Brain microvascular endothelial cell (primary cell): Measurements from ENCODE around the gene ACSM6.

Experiments
- DNase-seq: peaks from one replicate; pipeline ENCODE4 v3.0.0-alpha.2; 2020
- H3K27ac ChIP-seq: fragments of 250-450 bp; sonication (Bioruptor Pico); 2 replicates; pipeline ENCODE4 v1.5.1; 2020; ENCODE audit warnings: mild to moderate bottlenecking, moderate library complexity
- H3K27me3 ChIP-seq: fragments of 250-450 bp; sonication (Bioruptor Pico); replicated peaks from 2 replicates; pipeline ENCODE4 v1.5.1; 2020; ENCODE audit warnings: mild to moderate bottlenecking
- H3K36me3 ChIP-seq: fragments of 250-450 bp; sonication (Bioruptor Pico); replicated peaks from 2 replicates; pipeline ENCODE4 v1.5.1; 2020; ENCODE audit warnings: mild to moderate bottlenecking
- H3K4me3 ChIP-seq: 2 replicates; pipeline ENCODE4 v1.5.1; 2011; ENCODE audit warnings: low read depth, mild to moderate bottlenecking, control low read depth, low read length, moderate library complexity
- in situ Hi-C: cut with HindIII; loops from 2 replicates; pipeline ENCODE4 v1.10.0; 2017; ENCODE audit warnings: low sequenced_read_pairs, low pct_ligation_motif_present
- TF ChIP-seq, protein P1 (sequence below): IDR thresholded peaks from 2 replicates; pipeline ENCODE4 v1.5.1; 2011; ENCODE audit warnings: low read depth, mild to moderate bottlenecking, moderate library complexity, low read length, control low read depth, inconsistent platforms; ENCODE audit errors: missing control alignments

Gene ACSM6

GRCh38 chr10:95263864-95264226 is 69.8 kb downstream of the ACSM6 start:
- in situ Hi-C loops = no loop called here
- H3K36me3 ChIP-seq = peaks cover 14% of the 10 kb centered on the region
- H3K27me3 ChIP-seq = no peaks in the 10 kb centered on the region
- no peak overlapping the region for H3K27ac ChIP-seq
- no peak for DNase-seq
- H3K4me3 ChIP-seq = no peak overlapping the region
- TF ChIP-seq, protein P1, sequence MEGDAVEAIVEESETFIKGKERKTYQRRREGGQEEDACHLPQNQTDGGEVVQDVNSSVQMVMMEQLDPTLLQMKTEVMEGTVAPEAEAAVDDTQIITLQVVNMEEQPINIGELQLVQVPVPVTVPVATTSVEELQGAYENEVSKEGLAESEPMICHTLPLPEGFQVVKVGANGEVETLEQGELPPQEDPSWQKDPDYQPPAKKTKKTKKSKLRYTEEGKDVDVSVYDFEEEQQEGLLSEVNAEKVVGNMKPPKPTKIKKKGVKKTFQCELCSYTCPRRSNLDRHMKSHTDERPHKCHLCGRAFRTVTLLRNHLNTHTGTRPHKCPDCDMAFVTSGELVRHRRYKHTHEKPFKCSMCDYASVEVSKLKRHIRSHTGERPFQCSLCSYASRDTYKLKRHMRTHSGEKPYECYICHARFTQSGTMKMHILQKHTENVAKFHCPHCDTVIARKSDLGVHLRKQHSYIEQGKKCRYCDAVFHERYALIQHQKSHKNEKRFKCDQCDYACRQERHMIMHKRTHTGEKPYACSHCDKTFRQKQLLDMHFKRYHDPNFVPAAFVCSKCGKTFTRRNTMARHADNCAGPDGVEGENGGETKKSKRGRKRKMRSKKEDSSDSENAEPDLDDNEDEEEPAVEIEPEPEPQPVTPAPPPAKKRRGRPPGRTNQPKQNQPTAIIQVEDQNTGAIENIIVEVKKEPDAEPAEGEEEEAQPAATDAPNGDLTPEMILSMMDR = no peak

- Histone ChIP-seq H3K4me3 (no peak overlapping the region), H3K27ac (no peak overlapping the region), H3K36me3 (peaks cover 14% of the 10 kb centered on the region), H3K27me3 (no peaks in the 10 kb centered on the region)
- TF ChIP-seq, protein P1 = no peak
- DNase-seq = no peak
- in situ Hi-C loops = no loop called here
These were observed 70.4 kb downstream of the ACSM6 start for GRCh38 chr10:95264227-95265051.

DNA sequence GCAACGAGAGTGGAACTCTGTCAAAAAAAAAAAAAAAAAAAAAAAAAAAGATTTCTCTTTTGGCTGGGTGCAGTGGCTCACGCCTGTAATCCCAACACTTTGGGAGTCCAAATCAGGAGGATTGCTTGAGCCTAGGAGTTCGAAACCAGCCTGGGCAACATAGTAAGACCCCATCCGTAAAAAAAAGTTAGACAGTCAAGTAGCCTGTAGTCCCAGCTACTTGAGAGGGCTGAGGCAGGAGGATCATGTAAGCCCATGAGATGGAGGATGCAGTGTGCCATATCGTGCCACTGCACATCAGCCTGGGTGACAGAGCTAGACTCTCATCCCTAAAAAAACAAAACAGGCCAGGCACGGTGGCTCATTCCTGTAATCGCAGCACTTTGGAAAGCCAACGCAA is 71.5 kb downstream of the ACSM6 start:
- Histone ChIP-seq H3K27ac (no peak overlapping the region), H3K36me3 (peaks cover 14% of the 10 kb centered on the region), H3K4me3 (no peak overlapping the region), H3K27me3 (no peaks in the 10 kb centered on the region)
- TF ChIP-seq, protein P1 = no peak
- no peak for DNase-seq
- in situ Hi-C loops = no loop called here

- Histone ChIP-seq H3K36me3 (peaks cover 14% of the 10 kb centered on the region), H3K4me3 (no peak overlapping the region), H3K27me3 (no peaks in the 10 kb centered on the region), H3K27ac (peak overlapping the region; percentile 85)
- in situ Hi-C loops = no loop called here
- DNase-seq = peak; percentile 83
- TF ChIP-seq, protein P1 = no peak
These were observed 72.6 kb downstream of the ACSM6 start for GRCh38 chr10:95266674-95267095.

DNA sequence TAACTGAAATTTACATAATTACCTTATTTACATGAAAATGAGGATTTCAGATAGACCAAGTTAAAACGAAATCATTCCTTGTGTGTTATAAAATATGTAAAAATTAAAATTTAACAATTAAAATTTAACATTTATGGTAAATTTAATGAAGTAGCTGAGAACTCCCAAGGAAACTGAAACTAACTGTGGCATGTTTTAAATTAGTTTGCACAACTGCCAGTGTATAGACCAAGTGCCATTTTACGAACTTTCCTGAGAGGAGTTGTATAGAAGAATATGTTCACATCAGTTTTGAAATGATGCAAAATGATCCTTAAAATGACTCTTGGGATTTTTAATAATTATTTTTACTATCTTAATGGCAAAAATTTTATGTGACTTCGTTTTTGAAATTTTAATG is 73.2 kb downstream of the ACSM6 start:
- no peaks in the 10 kb centered on the region for H3K27me3 ChIP-seq
- in situ Hi-C loops = no loop called here
- H3K36me3 ChIP-seq = peaks cover 12% of the 10 kb centered on the region
- H3K4me3 ChIP-seq = no peak overlapping the region
- TF ChIP-seq, protein P1 = no peak
- H3K27ac ChIP-seq = peak overlapping the region; percentile 85
- DNase-seq = no peak

- H3K27ac ChIP-seq = peak overlapping the region; percentile 85
These were observed 74.4 kb downstream of the ACSM6 start for GRCh38 chr10:95268438-95268837.

More at GRCh38 chr10:95268438-95268837, 74.4 kb downstream of the ACSM6 start:
- Histone ChIP-seq H3K36me3 (peaks cover 10% of the 10 kb centered on the region), H3K27me3 (no peaks in the 10 kb centered on the region), H3K4me3 (no peak overlapping the region)
- peak; percentile 79 for DNase-seq
- TF ChIP-seq, protein P1 = no peak
- in situ Hi-C loops = no loop called here
